Stimulated activated CD4-positive, alpha-beta T cell treated with anti-CD3 and anti-CD28 coated beads, Interleukin-12 subunit alpha, Interleukin-12 subunit beta, amount 100 ng/mL, for 48 hours (primary cell): ENCODE results near the gene KIAA1217.
"Not testable (repeated sequence)": the region's sequence is repeated elsewhere in the genome, so short reads cannot be mapped to it uniquely, and the experiment has no call there.

Experiments used
- DNase-seq, 3 donors: peaks; one replicate each; pipeline ENCODE4 v3.0.0-alpha.2; 2020; ENCODE audit warnings: low read depth in 2 of 3, low spot score in 1 of 3

Gene KIAA1217

GRCh38 chr10:24438800-24439199 lies 229.9 kb downstream of the KIAA1217 start:
- DNase-seq = no peak

DNA sequence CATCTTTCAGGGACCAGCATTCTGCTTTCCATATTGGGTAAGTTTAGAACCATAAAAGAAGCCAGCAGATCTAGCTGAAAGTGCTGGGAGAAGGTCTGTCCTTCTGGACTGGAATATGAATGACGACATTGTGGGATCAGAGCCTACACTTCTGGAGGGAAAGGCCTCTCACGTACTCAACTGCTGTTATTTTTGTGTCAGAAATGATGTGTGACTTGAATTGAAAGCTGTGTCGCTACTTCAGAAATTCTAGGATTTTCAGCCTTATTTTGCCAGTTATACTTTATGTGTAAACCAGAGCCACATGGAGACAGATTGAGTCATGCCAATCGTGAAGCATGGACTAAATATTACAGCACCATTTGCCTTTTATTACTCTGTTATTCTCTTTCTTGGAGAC lies 231.0 kb downstream of the KIAA1217 start:
- DNase-seq = no peak

DNA sequence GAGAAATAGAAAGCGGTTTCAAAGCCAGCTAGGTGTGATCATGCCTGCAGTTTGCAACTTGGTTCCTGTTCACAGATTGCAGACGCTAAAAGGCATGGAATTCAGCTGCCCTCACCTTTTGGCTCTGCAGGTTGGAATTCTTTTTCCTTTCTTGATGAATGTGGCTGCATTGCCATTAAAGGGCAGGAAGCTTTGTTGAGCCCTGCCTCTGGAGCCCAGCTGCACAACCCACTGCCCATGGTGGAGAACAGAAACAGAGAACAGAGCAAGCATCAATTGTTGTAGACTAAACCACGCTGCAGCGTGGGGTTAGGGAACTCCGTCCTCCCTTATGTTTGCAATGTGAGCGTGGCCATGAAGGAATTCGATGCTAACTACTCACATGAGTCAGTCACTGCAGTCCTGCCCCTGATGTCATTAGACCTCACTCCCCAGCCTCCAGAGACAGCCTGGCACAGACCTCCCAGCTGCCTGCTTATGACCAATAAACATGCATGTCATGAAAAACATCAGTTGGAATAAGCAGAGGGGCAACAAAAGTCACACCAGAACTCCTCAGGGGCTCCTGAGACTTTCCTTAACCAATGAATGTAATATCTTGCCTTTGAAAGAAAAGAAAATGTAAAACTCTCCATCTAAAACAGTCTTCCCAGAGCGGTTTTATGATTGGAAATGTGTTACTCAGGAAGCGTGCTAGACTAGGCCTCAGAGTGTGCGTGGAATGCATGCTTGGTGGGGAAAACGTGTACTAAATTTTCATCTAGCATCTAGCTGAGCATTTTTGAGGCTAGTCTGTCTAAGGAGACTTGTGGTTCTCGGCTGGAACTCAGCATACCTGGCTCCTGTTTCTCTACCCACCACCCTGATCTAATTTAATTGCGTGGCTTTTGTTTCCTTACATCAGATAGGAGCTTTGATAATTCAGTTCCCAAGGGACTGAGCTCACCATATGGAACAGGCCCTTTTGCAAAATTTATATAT lies 232.2 kb downstream of the KIAA1217 start:
- no peak for DNase-seq

GRCh38 chr10:24442234-24442633 lies 233.3 kb downstream of the KIAA1217 start:
- DNase-seq = no peak

GRCh38 chr10:24442641-24443174 lies 233.8 kb downstream of the KIAA1217 start:
- DNase-seq = not testable (repeated sequence)

- DNase-seq = no peak
Measured at GRCh38 chr10:24444337-24444736, 235.4 kb downstream of the KIAA1217 start.

GRCh38 chr10:24445958-24446357 lies 237.0 kb downstream of the KIAA1217 start:
- DNase-seq = not testable (repeated sequence)

GRCh38 chr10:24446739-24447138 lies 237.8 kb downstream of the KIAA1217 start:
- no peak for DNase-seq

- DNase-seq = no peak
Measured at GRCh38 chr10:24448351-24448999, 239.5 kb downstream of the KIAA1217 start.

- no peak for DNase-seq
Measured at GRCh38 chr10:24449321-24449740, 240.4 kb downstream of the KIAA1217 start.

GRCh38 chr10:24449769-24450310 lies 240.9 kb downstream of the KIAA1217 start:
- DNase-seq = no peak

GRCh38 chr10:24451325-24451820 lies 242.4 kb downstream of the KIAA1217 start:
- DNase-seq = no peak

GRCh38 chr10:24452030-24452429 lies 243.1 kb downstream of the KIAA1217 start:
- DNase-seq = no peak

GRCh38 chr10:24453404-24453830 lies 244.5 kb downstream of the KIAA1217 start:
- no peak for DNase-seq

- no peak for DNase-seq
Measured at GRCh38 chr10:24453973-24454372, 245.0 kb downstream of the KIAA1217 start.

GRCh38 chr10:24455447-24455846 lies 246.5 kb downstream of the KIAA1217 start:
- no peak for DNase-seq

DNA sequence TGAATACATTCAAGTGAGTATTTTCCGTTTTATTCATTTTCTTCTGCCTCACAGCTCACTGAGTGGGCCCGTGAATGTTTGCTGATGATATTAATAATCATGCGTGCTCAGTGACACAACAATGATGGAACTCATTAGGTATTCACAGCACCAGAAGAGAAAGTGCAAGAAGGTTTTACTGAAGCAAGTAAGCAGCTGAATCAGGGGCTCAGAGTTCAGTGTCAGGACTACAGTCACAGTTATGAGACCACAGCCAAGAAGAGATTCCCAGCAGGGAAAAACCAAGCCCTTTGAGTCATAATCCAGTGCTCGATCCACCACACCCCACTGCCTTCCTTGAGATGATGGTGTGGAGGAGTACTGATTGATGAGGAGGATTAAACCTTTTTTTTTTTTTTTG lies 247.4 kb downstream of the KIAA1217 start:
- DNase-seq = no peak

GRCh38 chr10:24457661-24458318 lies 248.9 kb downstream of the KIAA1217 start:
- DNase-seq = no peak

DNA sequence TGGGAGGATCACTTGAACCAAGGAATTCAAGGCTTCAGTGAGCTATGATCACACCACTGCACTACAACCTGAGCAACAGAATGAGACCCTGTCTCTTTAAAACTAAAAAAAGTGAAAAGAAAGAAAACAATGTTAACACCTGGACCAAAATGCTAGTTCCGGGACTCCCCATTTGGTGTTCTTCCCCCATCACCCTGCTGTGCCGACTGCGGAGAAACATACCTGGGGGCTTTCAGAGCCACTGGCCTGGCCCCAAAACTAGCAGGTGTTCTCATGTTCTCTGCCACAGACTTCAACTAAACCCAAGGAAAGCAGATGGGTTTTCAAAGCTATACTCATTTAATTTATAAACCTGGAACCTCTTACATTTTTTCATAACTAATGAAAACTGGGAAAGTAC lies 250.9 kb downstream of the KIAA1217 start:
- no peak for DNase-seq

- DNase-seq = no peak
Measured at GRCh38 chr10:24462291-24462813, 253.4 kb downstream of the KIAA1217 start.
